Progenitor cell of endocrine pancreas (in vitro differentiated cells): Measurements from ENCODE around the gene NGB. TPM values are rescaled to one million over a fixed set of nuclear protein-coding genes. Genes with fewer than 3 reads are reported as not detected.

Experiments
- DNase-seq: peaks from one replicate; pipeline ENCODE4 v3.0.0; 2021; ENCODE audit warnings: low spot score; ENCODE audit not compliant: unreplicated experiment
- H3K27ac Mint-ChIP-seq: 2 replicates; pipeline ENCODE4 v1.8.0; 2021; ENCODE audit warnings: mild to moderate bottlenecking, moderate library complexity, mixed read lengths
- H3K27me3 Mint-ChIP-seq: 2 replicates; pipeline ENCODE4 v1.8.0; 2021; ENCODE audit warnings: mixed read lengths
- H3K36me3 Mint-ChIP-seq: 2 replicates; pipeline ENCODE4 v1.8.0; 2022; ENCODE audit warnings: mixed read lengths; ENCODE audit not compliant: insufficient read depth
- H3K4me1 Mint-ChIP-seq: 2 replicates; pipeline ENCODE4 v1.8.0; 2021; ENCODE audit warnings: low read depth, mixed read lengths
- H3K4me3 Mint-ChIP-seq: 2 replicates; pipeline ENCODE4 v1.8.0; 2021; ENCODE audit warnings: low read depth, mild to moderate bottlenecking, moderate library complexity, mixed read lengths
- H3K9me3 Mint-ChIP-seq: 2 replicates; pipeline ENCODE4 v1.8.0; 2021; ENCODE audit warnings: low read depth, mixed read lengths
- total RNA-seq: library from RNA; stranded (reverse); gene quantifications from 2 replicates; pipeline ENCODE4 v1.2.1, GENCODE V29; 2021
- TF ChIP-seq, protein P1 (sequence below): fragments of 200-600 bp; sonication (generic); IDR thresholded peaks from one replicate; pipeline ENCODE4 v1.5.0; 2021; ENCODE audit warnings: antibody characterized with exemption, mild to moderate bottlenecking; ENCODE audit not compliant: unreplicated experiment

The NGB gene
- total RNA-seq, 1 donor from 2014 or later = not detected

DNA sequence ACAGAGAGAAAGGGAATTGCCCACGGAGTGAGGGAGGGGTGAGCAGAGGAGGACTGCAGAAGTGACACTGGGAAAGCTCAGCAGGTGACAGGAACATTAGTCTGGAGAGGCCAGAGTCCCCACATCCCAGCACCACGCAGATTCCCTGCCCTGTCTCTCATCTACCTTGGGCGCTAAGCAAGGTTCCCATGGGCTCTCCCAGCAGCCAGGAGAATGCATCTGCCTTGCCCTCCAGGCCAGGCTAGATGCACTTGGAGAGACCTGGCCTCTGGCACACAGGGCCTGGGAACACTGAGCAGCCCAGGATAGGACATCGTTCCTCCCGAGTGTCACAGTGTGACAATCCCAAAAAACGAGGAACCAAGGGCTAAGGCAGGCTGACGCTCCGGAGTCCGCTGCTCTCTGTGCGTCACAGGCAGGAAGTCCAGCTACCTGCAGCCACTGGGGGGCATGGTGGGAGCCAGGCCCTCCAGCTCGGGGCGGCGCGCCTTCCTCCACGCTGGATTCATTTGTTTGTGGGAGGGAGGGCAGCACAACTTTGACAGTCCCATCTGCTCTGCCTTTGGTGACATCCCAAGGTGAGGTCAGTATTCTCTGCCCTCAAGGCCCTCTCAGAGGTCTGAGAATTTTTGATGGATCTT lies 5.4 kb upstream of the NGB start:
- TF ChIP-seq, protein P1, sequence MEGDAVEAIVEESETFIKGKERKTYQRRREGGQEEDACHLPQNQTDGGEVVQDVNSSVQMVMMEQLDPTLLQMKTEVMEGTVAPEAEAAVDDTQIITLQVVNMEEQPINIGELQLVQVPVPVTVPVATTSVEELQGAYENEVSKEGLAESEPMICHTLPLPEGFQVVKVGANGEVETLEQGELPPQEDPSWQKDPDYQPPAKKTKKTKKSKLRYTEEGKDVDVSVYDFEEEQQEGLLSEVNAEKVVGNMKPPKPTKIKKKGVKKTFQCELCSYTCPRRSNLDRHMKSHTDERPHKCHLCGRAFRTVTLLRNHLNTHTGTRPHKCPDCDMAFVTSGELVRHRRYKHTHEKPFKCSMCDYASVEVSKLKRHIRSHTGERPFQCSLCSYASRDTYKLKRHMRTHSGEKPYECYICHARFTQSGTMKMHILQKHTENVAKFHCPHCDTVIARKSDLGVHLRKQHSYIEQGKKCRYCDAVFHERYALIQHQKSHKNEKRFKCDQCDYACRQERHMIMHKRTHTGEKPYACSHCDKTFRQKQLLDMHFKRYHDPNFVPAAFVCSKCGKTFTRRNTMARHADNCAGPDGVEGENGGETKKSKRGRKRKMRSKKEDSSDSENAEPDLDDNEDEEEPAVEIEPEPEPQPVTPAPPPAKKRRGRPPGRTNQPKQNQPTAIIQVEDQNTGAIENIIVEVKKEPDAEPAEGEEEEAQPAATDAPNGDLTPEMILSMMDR = no peak
- DNase-seq = no peak
- no peak overlapping the region for H3K27ac Mint-ChIP-seq
- H3K4me3 Mint-ChIP-seq = no peak overlapping the region
- H3K4me1 Mint-ChIP-seq = no peaks in the 10 kb centered on the region
- H3K36me3 Mint-ChIP-seq = peaks cover 7% of the 10 kb centered on the region
- H3K9me3 Mint-ChIP-seq = no peaks in the 10 kb centered on the region
- H3K27me3 Mint-ChIP-seq = peaks cover 24% of the 10 kb centered on the region

DNA sequence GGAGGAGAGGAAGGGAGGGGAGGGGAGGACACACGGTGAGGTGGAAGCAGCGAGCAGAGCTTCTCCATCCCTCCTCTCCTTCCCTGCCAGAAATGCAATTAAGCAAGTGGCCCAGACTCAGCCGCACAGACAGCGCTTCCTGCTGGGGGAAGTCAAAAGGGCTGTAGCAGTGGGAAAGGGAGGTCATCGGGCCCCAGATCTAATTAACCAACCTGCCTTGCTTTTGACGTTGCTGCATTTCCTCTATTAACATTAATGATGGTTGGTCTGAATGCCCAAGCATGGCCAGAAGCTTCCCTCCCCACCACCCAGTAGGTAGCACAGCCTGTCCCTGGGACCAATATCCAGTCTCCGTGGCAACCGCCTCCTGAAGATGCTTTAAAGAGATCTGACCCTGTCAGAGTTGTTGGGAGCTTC lies 4.6 kb upstream of the NGB start:
- Mint-ChIP-seq H3K9me3 (no peaks in the 10 kb centered on the region), H3K4me1 (no peaks in the 10 kb centered on the region), H3K27me3 (peaks cover 27% of the 10 kb centered on the region), H3K4me3 (no peak overlapping the region), H3K36me3 (peaks cover 7% of the 10 kb centered on the region), H3K27ac (no peak overlapping the region)
- TF ChIP-seq, protein P1 = no peak
- DNase-seq = no peak

DNA sequence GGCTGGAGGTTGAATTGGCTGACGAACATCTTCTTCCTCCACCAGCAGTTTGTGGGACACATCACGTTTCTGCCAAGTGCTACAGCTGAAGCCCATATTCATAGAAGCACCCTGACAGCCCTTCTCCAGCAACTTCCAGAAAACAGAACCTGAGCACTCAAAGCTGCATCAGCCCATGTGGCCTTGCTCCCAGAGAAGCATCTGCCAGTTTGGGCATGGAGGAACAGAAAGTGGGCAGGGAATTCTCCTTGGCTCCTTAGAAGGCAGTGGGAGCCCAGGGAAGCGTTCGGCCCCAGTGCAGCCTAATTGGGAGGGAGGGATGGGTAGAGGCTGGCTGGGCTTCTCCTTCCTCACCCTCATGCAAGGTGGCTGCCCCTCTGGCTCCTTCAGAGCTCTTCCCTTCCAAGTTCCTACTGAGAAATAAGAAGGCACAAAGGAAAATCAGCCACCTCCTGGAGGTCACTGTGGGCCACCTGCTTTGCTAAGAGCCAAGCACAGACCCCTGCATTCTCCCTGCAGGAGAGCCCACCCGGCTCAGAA lies 4.1 kb upstream of the NGB start:
- H3K27me3 Mint-ChIP-seq = peaks cover 30% of the 10 kb centered on the region
- TF ChIP-seq, protein P1 = no peak
- H3K27ac Mint-ChIP-seq = no peak overlapping the region
- H3K4me1 Mint-ChIP-seq = no peaks in the 10 kb centered on the region
- H3K36me3 Mint-ChIP-seq = peaks cover 6% of the 10 kb centered on the region
- no peak for DNase-seq
- no peak overlapping the region for H3K4me3 Mint-ChIP-seq
- no peaks in the 10 kb centered on the region for H3K9me3 Mint-ChIP-seq

DNA sequence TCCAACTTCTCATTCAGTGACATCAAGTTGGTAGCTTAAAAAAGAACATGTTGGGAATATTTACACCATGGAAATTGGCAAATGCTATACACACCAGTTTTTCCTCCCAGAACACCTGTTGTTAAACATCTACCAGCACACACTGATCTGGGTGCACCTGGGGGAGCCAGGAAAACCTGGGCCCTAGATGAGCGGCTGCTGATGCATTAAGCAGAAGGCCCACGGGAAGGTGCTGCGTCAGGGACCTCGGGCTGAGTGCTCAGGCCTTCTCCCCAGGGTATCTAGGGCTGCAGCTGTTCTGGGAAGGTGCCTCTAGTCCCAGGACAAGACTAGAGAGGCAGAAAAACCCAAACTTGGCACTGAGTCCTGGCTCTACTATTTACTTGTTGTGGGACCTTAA lies 2.8 kb upstream of the NGB start:
- no peak for DNase-seq
- no peaks in the 10 kb centered on the region for H3K9me3 Mint-ChIP-seq
- H3K27ac Mint-ChIP-seq = no peak overlapping the region
- H3K27me3 Mint-ChIP-seq = peaks cover 41% of the 10 kb centered on the region
- no peak overlapping the region for H3K4me3 Mint-ChIP-seq
- H3K36me3 Mint-ChIP-seq = peaks cover 1% of the 10 kb centered on the region
- peaks cover 3% of the 10 kb centered on the region for H3K4me1 Mint-ChIP-seq
- TF ChIP-seq, protein P1 = no peak

DNA sequence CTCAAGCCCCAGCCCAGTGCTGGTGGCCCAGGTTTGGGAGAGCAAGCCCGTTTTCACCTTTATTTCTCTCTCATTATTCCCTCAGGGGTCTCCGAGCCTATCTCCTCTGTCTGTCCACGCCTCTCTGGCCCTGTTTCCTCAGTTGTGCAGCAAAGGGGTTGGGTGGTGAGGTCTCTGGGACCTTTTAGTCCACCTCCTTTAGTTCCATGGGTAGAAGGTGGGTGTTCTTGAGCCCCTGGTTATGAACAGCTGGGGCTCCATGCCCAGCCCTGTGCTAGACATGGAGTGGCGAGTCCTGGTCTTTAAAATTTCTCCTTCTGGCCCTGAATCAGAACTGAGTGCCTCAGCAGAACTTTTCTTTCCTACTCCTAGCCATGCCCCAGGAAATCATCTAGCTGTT lies 1.3 kb upstream of the NGB start:
- TF ChIP-seq, protein P1 = no peak
- peaks cover 53% of the 10 kb centered on the region for H3K27me3 Mint-ChIP-seq
- DNase-seq = no peak
- H3K27ac Mint-ChIP-seq = no peak overlapping the region
- no peak overlapping the region for H3K4me3 Mint-ChIP-seq
- peaks cover 1% of the 10 kb centered on the region for H3K36me3 Mint-ChIP-seq
- no peaks in the 10 kb centered on the region for H3K9me3 Mint-ChIP-seq
- peaks cover 3% of the 10 kb centered on the region for H3K4me1 Mint-ChIP-seq
